Activated T-cell treated with anti-CD3 and anti-CD28 coated beads, Interleukin-2, amount 50 U/mL, for 72 hours (primary cell): Measurements from ENCODE around the gene CASZ1. TPM values are rescaled to one million over a fixed set of nuclear protein-coding genes. Genes with fewer than 3 reads are reported as not detected.

Experiments
- ATAC-seq, 2 donors: fragments of 150-1000 bp; cut with Tn5 transposase; replicated peaks in 1 of 2; 2 replicates each; pipeline ENCODE4 v1.10.0; 2021; ENCODE audit warnings: moderate library complexity in 2 of 2, mild to moderate bottlenecking in 1 of 2
- DNase-seq, 2 donors: peaks; one replicate each; pipeline ENCODE4 v3.0.0; 2021 to 2022; ENCODE audit warnings: mixed read lengths in 1 of 2
- H3K27ac Mint-ChIP-seq: one replicate; pipeline ENCODE4 v1.8.0; 2022; ENCODE audit warnings: mild to moderate bottlenecking, moderate library complexity, mixed read lengths
- H3K27me3 Mint-ChIP-seq: one replicate; pipeline ENCODE4 v1.8.0; 2022; ENCODE audit warnings: low read depth, mixed read lengths
- H3K36me3 Mint-ChIP-seq, 2 donors: one replicate each; pipeline ENCODE4 v1.8.0; 2022; ENCODE audit warnings: mixed read lengths in 2 of 2, mild to moderate bottlenecking in 1 of 2; ENCODE audit not compliant: insufficient read depth in 2 of 2
- H3K4me1 Mint-ChIP-seq: one replicate; pipeline ENCODE4 v1.8.0; 2022; ENCODE audit warnings: low read depth, mixed read lengths
- H3K4me3 Mint-ChIP-seq, 2 donors: one replicate each; pipeline ENCODE4 v1.8.0; 2022; ENCODE audit warnings: mild to moderate bottlenecking in 2 of 2, mixed read lengths in 2 of 2, moderate library complexity in 2 of 2
- H3K9me3 Mint-ChIP-seq, 2 donors: one replicate each; pipeline ENCODE4 v1.8.0; 2022; ENCODE audit warnings: mixed read lengths in 2 of 2
- total RNA-seq, 2 donors: library from RNA; stranded (reverse); gene quantifications; one replicate each; pipeline ENCODE4 v1.2.3, GENCODE V29; 2022

The CASZ1 gene
- total RNA-seq, 2 donors from 2014 or later: 14.7 to 15.5 TPM

DNA sequence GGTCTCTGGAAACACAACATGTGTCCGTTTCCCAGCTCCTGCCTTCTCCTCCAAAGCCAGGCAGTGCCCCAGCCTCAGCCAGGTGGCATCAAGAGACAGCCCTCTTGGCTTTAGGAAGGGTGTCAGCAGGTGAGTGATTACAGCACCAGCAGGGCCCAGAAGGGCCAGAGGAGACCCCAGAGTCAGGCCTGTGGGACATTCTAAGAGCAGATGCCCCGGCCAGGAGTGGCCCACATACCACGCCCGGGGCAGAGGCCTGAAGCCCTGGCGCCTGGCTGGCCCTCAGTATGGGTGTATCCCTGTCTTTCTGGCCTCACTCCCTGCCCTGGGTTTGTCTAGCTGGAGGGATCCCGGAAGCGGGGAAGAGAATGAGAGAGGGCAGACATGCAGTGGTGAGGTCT lies 109.2 kb downstream of the CASZ1 start:
- DNase-seq (no peak), ATAC-seq (no peak)
- Mint-ChIP-seq H3K9me3 (no peaks in the 10 kb centered on the region), H3K4me3 (no peak overlapping the region), H3K36me3 (peaks cover 0 to 1% of the 10 kb centered on the region in 2 donors), H3K4me1 (peaks cover 13% of the 10 kb centered on the region), H3K27ac (no peak overlapping the region), H3K27me3 (no peaks in the 10 kb centered on the region)

- peaks cover 6% of the 10 kb centered on the region for H3K4me1 Mint-ChIP-seq
- H3K9me3 Mint-ChIP-seq: no peaks in the 10 kb centered on the region
- H3K27me3 Mint-ChIP-seq: no peaks in the 10 kb centered on the region
- H3K36me3 Mint-ChIP-seq: peaks cover 0 to 1% of the 10 kb centered on the region in 2 donors
- no peak for DNase-seq
- no peak overlapping the region for H3K4me3 Mint-ChIP-seq
- ATAC-seq: no peak
- H3K27ac Mint-ChIP-seq: no peak overlapping the region
Measured at GRCh38 chr1:10686404-10687040, 109.9 kb downstream of the CASZ1 start.

DNA sequence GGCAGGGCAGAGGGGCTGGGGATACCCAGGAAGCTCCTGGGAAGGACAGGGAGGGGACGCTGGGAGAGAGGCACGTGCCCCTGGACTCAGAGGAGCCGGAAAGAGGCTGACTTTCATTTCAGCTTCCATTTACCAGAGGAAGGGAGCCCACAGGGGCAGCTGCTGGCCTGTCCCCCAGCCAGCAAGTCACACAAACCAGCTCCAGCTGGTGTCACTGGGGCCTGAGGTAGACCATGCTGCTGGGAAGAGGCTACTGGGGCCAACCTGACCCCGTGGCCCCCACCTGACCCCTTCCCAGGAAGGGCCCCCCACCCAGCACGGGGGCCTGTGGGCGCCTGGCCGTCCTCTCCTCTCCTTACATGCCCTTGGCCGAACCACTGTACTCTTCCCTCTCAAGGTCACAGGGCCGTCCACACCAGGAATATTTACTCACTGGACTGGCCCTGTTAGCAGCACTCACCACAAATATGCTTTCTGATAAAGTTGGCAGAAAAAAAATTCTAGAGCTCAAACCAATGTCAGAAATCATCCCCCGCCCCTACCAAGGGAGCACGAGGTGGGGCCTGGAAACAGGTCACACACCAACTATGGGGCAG lies 110.5 kb downstream of the CASZ1 start:
- H3K4me3 Mint-ChIP-seq: no peak overlapping the region
- no peaks in the 10 kb centered on the region for H3K27me3 Mint-ChIP-seq
- ATAC-seq (no peak), DNase-seq (no peak)
- no peak overlapping the region for H3K27ac Mint-ChIP-seq
- no peaks in the 10 kb centered on the region for H3K9me3 Mint-ChIP-seq
- no peaks in the 10 kb centered on the region for H3K4me1 Mint-ChIP-seq
- no peaks in the 10 kb centered on the region for H3K36me3 Mint-ChIP-seq

- Mint-ChIP-seq H3K36me3 (no peaks in the 10 kb centered on the region), H3K27ac (no peak overlapping the region), H3K4me1 (no peaks in the 10 kb centered on the region), H3K27me3 (no peaks in the 10 kb centered on the region), H3K4me3 (no peak overlapping the region), H3K9me3 (no peaks in the 10 kb centered on the region)
- no peak for ATAC-seq
- DNase-seq: no peak
Measured at GRCh38 chr1:10685196-10685807, 111.1 kb downstream of the CASZ1 start.

GRCh38 chr1:10684221-10684620 lies 112.2 kb downstream of the CASZ1 start:
- Mint-ChIP-seq H3K27me3 (no peaks in the 10 kb centered on the region), H3K27ac (no peak overlapping the region), H3K4me3 (no peak overlapping the region), H3K4me1 (no peaks in the 10 kb centered on the region), H3K36me3 (no peaks in the 10 kb centered on the region), H3K9me3 (no peaks in the 10 kb centered on the region)
- ATAC-seq (no peak), DNase-seq (no peak)

DNA sequence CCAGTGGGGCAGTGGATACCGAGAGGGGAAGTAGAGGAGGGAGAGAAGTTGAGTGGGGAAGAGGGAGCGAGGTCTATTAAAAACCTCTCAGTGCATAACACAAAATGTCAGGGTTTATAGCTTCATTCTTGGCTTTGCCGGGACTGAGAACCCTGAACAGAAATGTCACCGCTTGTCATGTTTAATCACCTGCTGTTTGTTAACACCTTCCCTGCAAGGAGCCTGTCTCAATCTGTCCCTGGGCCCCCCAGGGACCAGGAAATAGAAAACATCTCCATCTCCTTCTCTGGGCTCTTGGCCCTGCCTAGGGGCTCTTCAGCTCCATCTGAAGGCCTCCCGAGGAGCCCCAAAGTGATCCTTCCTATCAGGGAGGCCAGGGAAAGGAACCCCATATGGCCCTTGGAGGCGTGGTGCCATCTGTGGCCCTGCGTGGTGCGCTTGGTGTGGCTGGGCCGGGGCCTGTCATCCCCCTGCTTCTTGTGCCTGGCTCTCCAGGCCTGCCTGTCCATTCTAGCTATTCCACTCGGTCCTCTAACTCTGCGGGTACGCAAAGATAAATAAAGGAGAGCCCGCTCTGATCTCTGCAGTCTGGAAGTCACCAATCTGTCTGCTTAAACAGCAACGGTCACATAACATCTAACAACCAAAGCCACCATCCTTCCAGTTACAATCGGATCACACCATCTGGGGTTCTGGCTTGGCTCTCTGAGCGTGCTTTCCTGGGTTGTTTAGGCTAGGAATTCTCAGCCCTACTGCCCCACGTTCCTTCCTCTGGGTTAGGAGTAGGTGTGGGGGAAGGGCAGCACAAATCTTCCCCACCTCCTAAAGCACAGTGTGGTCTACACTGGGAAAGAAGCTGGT lies 113.8 kb downstream of the CASZ1 start:
- DNase-seq (no peak), ATAC-seq (no peak)
- Mint-ChIP-seq H3K36me3 (no peaks in the 10 kb centered on the region), H3K4me1 (no peaks in the 10 kb centered on the region), H3K9me3 (no peaks in the 10 kb centered on the region), H3K4me3 (no peak overlapping the region), H3K27ac (no peak overlapping the region), H3K27me3 (no peaks in the 10 kb centered on the region)

DNA sequence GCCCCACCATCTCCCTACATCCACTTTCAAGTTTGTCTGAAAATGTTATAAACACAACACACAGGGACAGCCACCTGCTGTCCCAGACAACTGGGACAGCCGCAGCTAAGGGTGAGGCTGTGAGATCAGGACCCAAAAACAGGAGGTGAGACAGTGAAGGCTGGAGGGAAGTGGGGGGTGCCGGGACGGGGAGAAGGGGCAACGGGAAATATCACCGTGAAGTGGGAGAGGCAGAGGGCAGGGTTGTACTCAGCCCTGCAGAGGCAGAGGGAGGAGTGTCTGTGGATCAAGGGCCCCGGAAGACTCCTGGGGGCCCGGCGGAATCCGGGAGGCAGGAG lies 114.4 kb downstream of the CASZ1 start:
- H3K27ac Mint-ChIP-seq: no peak overlapping the region

GRCh38 chr1:10681296-10682107 lies 114.9 kb downstream of the CASZ1 start:
- no peaks in the 10 kb centered on the region for H3K36me3 Mint-ChIP-seq
- H3K9me3 Mint-ChIP-seq: no peaks in the 10 kb centered on the region
- ATAC-seq (no peak), DNase-seq (no peak)
- H3K27me3 Mint-ChIP-seq: no peaks in the 10 kb centered on the region
- no peak overlapping the region for H3K4me3 Mint-ChIP-seq
- H3K4me1 Mint-ChIP-seq: peaks cover 2% of the 10 kb centered on the region
- H3K27ac Mint-ChIP-seq: no peak overlapping the region

More for the DNA sequence above, 114.4 kb downstream of the CASZ1 start:
- no peaks in the 10 kb centered on the region for H3K9me3 Mint-ChIP-seq
- no peak overlapping the region for H3K4me3 Mint-ChIP-seq
- ATAC-seq (no peak), DNase-seq (no peak)
- H3K4me1 Mint-ChIP-seq: no peaks in the 10 kb centered on the region
- no peaks in the 10 kb centered on the region for H3K36me3 Mint-ChIP-seq
- no peaks in the 10 kb centered on the region for H3K27me3 Mint-ChIP-seq

- ATAC-seq (no peak), DNase-seq (no peak)
- no peaks in the 10 kb centered on the region for H3K9me3 Mint-ChIP-seq
- H3K27me3 Mint-ChIP-seq: no peaks in the 10 kb centered on the region
- H3K27ac Mint-ChIP-seq: no peak overlapping the region
- no peak overlapping the region for H3K4me3 Mint-ChIP-seq
- peaks cover 4% of the 10 kb centered on the region for H3K4me1 Mint-ChIP-seq
- H3K36me3 Mint-ChIP-seq: no peaks in the 10 kb centered on the region
Measured at GRCh38 chr1:10680487-10680886, 116.0 kb downstream of the CASZ1 start.

GRCh38 chr1:10679496-10680220 lies 116.8 kb downstream of the CASZ1 start:
- DNase-seq (no peak), ATAC-seq (no peak)
- no peaks in the 10 kb centered on the region for H3K27me3 Mint-ChIP-seq
- H3K9me3 Mint-ChIP-seq: no peaks in the 10 kb centered on the region
- H3K4me3 Mint-ChIP-seq: no peak overlapping the region
- peaks cover 4% of the 10 kb centered on the region for H3K4me1 Mint-ChIP-seq
- H3K27ac Mint-ChIP-seq: no peak overlapping the region
- H3K36me3 Mint-ChIP-seq: no peaks in the 10 kb centered on the region

GRCh38 chr1:10678852-10679251 lies 117.6 kb downstream of the CASZ1 start:
- peaks cover 4% of the 10 kb centered on the region for H3K4me1 Mint-ChIP-seq
- DNase-seq (no peak), ATAC-seq (no peak)
- H3K4me3 Mint-ChIP-seq: no peak overlapping the region
- no peaks in the 10 kb centered on the region for H3K36me3 Mint-ChIP-seq
- no peaks in the 10 kb centered on the region for H3K27me3 Mint-ChIP-seq
- H3K9me3 Mint-ChIP-seq: no peaks in the 10 kb centered on the region
- no peak overlapping the region for H3K27ac Mint-ChIP-seq

DNA sequence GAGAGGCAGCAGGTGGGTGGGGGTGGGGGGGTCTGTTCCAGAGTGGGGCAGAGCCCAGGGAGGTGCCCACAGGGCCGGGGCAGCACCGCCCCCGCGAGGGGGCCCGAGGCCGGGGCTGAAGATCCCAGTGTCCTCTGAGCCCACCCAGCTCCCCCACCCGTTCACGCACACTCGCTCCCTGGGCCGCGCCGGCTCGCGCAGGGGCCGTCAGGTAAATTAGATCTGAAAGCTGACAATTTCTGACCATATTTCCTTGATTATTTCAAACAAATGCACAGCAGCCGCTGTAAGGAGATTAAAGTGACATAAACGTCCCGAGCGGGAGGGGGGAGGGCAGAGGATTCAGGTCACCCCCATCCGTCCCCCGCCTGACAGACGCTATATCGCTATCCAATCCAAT lies 118.0 kb downstream of the CASZ1 start:
- Mint-ChIP-seq H3K36me3 (no peaks in the 10 kb centered on the region), H3K27ac (no peak overlapping the region), H3K9me3 (no peaks in the 10 kb centered on the region), H3K4me1 (peaks cover 4% of the 10 kb centered on the region), H3K27me3 (no peaks in the 10 kb centered on the region), H3K4me3 (no peak overlapping the region)
- ATAC-seq (no peak), DNase-seq (no peak)
